Lower leg skin (tissue), 4 donors: Measurements from ENCODE around the gene CCDC88C. TPM values are rescaled to one million over a fixed set of nuclear protein-coding genes. Genes with fewer than 3 reads are reported as not detected.

ENCODE experiments used
- DNase-seq, 2 donors: peaks; one replicate each; pipeline ENCODE4 v3.0.0-alpha.2; 2019; ENCODE audit warnings: low spot score in 2 of 2
- H3K4me3 ChIP-seq: fragments of 200-600 bp; sonication (generic); 2 replicates; pipeline ENCODE4 v1.5.1; 2017; ENCODE audit warnings: mild to moderate bottlenecking, low read depth; ENCODE audit not compliant: poor library complexity, severe bottlenecking
- POLR2A ChIP-seq, 2 donors: fragments of 450-650 bp; IDR thresholded peaks; one replicate each; pipeline ENCODE4 v1.6.1; 2016 to 2017; ENCODE audit warnings: antibody characterized with exemption in 2 of 2, mild to moderate bottlenecking in 1 of 2, moderate library complexity in 1 of 2
- WGBS, 2 donors: methylation state at CpG; one replicate each; pipeline ENCODE4 v1.1.5; 2018; 5-methylcytosine and 5-hydroxymethylcytosine counted together
- intact Hi-C: fragments of 100-400 bp; cut with DNase I; formaldehyde crosslinking; loops from one replicate; pipeline ENCODE4 v1.15.0; 2023; ENCODE audit warnings: low total_unique reads
- total RNA-seq, 4 donors: library from RNA; depleted of rRNA; stranded (reverse); fragments of >200 nt; gene quantifications; one replicate each; pipeline ENCODE4 v1.1.0, GENCODE V29; 2016
- TF ChIP-seq, protein P1 (sequence below), 3 donors: fragments of 450-650 bp; IDR thresholded peaks; one replicate each; pipeline ENCODE4 v1.5.1; 2016; ENCODE audit warnings: antibody characterized with exemption in 3 of 3, mild to moderate bottlenecking in 3 of 3, moderate library complexity in 2 of 3

The CCDC88C gene
- total RNA-seq, 4 donors from 2014 or later: 8.5 to 21.8 (median 13.4) TPM

DNA sequence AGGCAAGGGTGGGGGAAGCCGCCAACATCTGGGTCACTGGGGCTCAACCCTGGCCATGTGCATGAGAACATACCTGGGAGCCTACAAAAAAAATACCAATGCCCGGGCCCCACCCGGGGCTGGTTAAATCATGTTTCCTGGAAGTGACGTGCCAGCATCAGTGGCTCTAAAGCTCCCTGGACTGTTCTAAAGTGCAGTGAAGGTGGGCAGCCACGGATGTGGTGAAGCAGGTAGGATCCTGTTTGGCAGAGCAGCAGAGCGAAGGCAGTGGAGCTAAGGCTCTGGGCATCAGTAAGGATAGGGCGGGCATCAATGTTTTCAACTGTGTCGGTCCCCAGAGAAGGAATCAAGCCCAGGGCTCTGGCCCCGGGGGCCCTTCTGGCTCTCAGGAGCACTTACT lies 172.6 kb downstream of the CCDC88C start:
- no peak for TF ChIP-seq POLR2A (IDR thresholded peaks at IDR 0.05)
- TF ChIP-seq, protein P1, sequence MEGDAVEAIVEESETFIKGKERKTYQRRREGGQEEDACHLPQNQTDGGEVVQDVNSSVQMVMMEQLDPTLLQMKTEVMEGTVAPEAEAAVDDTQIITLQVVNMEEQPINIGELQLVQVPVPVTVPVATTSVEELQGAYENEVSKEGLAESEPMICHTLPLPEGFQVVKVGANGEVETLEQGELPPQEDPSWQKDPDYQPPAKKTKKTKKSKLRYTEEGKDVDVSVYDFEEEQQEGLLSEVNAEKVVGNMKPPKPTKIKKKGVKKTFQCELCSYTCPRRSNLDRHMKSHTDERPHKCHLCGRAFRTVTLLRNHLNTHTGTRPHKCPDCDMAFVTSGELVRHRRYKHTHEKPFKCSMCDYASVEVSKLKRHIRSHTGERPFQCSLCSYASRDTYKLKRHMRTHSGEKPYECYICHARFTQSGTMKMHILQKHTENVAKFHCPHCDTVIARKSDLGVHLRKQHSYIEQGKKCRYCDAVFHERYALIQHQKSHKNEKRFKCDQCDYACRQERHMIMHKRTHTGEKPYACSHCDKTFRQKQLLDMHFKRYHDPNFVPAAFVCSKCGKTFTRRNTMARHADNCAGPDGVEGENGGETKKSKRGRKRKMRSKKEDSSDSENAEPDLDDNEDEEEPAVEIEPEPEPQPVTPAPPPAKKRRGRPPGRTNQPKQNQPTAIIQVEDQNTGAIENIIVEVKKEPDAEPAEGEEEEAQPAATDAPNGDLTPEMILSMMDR (IDR thresholded peaks at IDR 0.05): no peak
- H3K4me3 ChIP-seq: no peak overlapping the region
- DNase-seq: no peak
- intact Hi-C loops: no loop called here
- 57 to 58% methylated on average over 9 of the region's 9 CpGs for WGBS, 2 donors

DNA sequence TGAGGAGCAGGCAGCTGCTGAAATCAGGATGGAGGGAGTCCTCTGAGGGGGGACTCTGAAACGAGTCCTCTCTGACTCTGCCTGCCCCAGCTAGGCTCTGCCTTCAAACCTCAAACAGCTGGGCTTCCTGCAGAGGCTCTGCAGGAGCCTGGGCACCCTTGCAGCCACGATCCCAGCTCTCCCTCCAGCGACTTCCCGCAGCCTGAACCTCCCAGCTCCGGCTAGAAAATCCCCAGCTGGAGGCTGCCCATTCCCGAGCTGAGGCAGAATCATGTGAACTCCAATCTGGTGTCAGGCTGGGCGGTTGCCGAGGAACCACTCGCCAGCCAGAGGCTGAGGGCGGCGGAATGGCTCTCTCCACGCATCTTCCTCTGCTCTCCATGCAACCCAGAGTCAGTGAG lies 173.1 kb downstream of the CCDC88C start, which contains the start of gene GPR68:
GPR68 (minus strand) TSS at position 204 of the 401 bp plus-strand sequence. CDS start 9,654 bp downstream, outside the sequence.
- H3K4me3 ChIP-seq: no peak within 1 kb of the TSS
- intact Hi-C loops: no loop called here
- peak; percentile 55 to 93 for DNase-seq
- WGBS, 2 donors: 12 to 14% methylated on average over 10 to 12 of the region's 12 CpGs
- TF ChIP-seq, protein P1 (IDR thresholded peaks at IDR 0.05): no peak
- no peak for TF ChIP-seq POLR2A (IDR thresholded peaks at IDR 0.05)

DNA sequence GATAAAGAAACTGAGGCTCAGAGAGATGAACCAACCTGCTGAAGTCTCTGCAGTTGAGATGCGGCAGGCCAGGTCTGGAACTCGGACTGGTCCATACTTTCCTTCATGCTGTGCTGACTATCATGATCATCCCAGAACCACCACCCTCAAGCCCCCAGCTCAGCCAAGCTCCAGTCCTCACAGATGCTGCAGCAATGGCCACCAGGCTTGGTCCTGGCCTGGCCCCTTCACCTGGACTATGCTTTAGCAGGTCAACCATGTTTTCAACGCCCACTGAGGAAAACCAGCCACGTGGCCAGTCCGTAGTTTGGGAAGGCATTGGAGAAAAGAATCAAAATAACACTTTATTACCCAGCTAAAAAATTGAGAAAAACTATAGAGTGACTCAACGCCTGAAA lies 174.5 kb downstream of the CCDC88C start:
- WGBS, 2 donors: 55 to 63% methylated on average over 6 of the region's 6 CpGs
- no peak overlapping the region for H3K4me3 ChIP-seq
- TF ChIP-seq, protein P1 (IDR thresholded peaks at IDR 0.05): no peak
- no peak for TF ChIP-seq POLR2A (IDR thresholded peaks at IDR 0.05)
- intact Hi-C loops: no loop called here
- DNase-seq: no peak

DNA sequence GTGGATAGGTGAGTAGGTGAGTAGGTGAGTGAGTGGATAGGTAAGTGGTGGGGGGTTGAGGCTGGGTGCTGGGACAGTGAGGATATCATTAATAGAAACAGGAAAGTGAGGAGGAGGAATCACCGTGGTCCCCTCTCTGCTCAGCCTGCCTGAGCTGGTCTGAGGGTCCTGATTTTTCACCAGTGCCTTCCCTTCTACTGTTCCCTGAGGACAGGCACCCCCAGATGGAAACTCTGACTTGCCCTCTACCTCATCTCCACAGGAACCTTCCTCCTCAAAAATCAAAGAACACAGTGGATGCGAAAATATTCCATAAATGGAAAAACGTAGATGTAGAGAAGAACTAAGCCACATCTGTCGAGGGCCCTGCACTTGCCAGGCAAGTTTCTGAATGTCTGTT lies 175.0 kb downstream of the CCDC88C start:
- no peak for TF ChIP-seq POLR2A (IDR thresholded peaks at IDR 0.05)
- TF ChIP-seq, protein P1 (IDR thresholded peaks at IDR 0.05): no peak
- no peak for DNase-seq
- no peak overlapping the region for H3K4me3 ChIP-seq
- 73 to 89% methylated on average over 4 of the region's 4 CpGs for WGBS, 2 donors
- intact Hi-C loops: no loop called here

DNA sequence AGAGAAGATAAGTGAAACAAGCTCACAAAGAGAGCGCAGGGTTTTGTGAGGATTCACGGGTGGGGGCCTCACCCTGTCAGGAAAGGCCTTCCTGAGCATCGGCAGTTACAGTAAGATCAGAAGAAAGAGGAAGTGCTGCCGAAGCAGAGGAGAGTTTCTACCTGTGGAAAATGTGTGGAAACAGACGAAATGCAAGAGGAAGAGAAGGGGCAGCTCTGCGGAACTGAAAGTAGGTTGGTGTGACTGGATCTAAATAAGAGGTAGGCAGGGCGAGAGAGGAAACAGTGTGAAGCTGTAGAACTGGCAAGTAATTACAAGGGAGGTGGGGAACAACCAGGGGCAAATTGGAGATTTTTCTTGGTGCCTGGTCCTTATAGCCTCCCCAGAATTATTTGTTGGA lies 175.8 kb downstream of the CCDC88C start:
- DNase-seq: no peak
- H3K4me3 ChIP-seq: no peak overlapping the region
- WGBS, 2 donors: 60 to 76% methylated on average over 7 of the region's 7 CpGs
- intact Hi-C loops: no loop called here
- TF ChIP-seq POLR2A (IDR thresholded peaks at IDR 0.05): no peak
- TF ChIP-seq, protein P1 (IDR thresholded peaks at IDR 0.05): no peak

DNA sequence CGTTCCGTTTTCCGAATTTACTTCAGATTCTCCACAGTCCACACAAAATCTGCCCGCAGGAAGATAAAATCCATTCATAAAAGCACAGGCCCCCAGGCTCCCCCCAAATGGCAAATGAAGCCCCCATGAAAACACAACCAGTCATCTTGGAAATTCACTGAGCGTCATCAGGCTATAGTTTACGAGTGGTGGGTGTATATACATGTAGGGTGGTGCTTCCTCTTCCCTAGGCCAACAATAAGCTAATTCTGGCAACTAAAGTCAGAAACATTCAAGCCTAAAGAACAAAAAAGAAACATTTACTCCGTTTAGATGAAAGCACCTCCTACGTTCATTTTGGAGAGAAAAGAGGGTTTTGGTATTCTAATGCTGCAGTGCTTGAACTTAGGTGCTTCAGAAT lies 179.0 kb downstream of the CCDC88C start:
- 64 to 68% methylated on average over 8 of the region's 8 CpGs for WGBS, 2 donors
- no peak for DNase-seq
- intact Hi-C loops: no loop called here
- no peak overlapping the region for H3K4me3 ChIP-seq
- TF ChIP-seq, protein P1 (IDR thresholded peaks at IDR 0.05): no peak
- no peak for TF ChIP-seq POLR2A (IDR thresholded peaks at IDR 0.05)
